Measurements from ENCODE around the gene UCP3. TPM values are rescaled to one million over a fixed set of nuclear protein-coding genes. Genes with fewer than 3 reads are reported as not detected.
"Not testable (repeated sequence)": the region's sequence is repeated elsewhere in the genome, so short reads cannot be mapped to it uniquely, and the experiment has no call there.

The UCP3 gene
- total RNA-seq, 1 donor from 2014 or later: 2.7 TPM

- no peak for DNase-seq
- Histone ChIP-seq H3K4me1 (peaks cover 3% of the 10 kb centered on the region), H3K4me3 (no peak overlapping the region), H3K9me3 (replicated peaks) (no peaks in the 10 kb centered on the region), H3K27me3 (ENCODE audit: low read depth) (no peaks in the 10 kb centered on the region), H3K27ac (replicated peaks) (no peak overlapping the region), H3K36me3 (no peaks in the 10 kb centered on the region)
- TF ChIP-seq CTCF (IDR thresholded peaks at IDR 0.05; ENCODE audit: borderline replicate concordance): peak; percentile 17
- intact Hi-C loops (cut with micrococcal nuclease): no loop called here
These were observed 19.7 kb downstream of the UCP3 start for GRCh38 chr11:73989156-73989555.

- H3K27me3 ChIP-seq (ENCODE audit: low read depth): no peaks in the 10 kb centered on the region
- DNase-seq: no peak
- no peak overlapping the region for H3K4me3 ChIP-seq
- intact Hi-C loops (cut with micrococcal nuclease): no loop called here
- no peak for TF ChIP-seq CTCF (IDR thresholded peaks at IDR 0.05; ENCODE audit: borderline replicate concordance)
- H3K36me3 ChIP-seq: no peaks in the 10 kb centered on the region
- no peak overlapping the region for H3K27ac ChIP-seq (replicated peaks)
- H3K4me1 ChIP-seq: peaks cover 12% of the 10 kb centered on the region
- H3K9me3 ChIP-seq (replicated peaks): no peaks in the 10 kb centered on the region
These were observed 20.7 kb downstream of the UCP3 start for GRCh38 chr11:73988227-73988626.

DNA sequence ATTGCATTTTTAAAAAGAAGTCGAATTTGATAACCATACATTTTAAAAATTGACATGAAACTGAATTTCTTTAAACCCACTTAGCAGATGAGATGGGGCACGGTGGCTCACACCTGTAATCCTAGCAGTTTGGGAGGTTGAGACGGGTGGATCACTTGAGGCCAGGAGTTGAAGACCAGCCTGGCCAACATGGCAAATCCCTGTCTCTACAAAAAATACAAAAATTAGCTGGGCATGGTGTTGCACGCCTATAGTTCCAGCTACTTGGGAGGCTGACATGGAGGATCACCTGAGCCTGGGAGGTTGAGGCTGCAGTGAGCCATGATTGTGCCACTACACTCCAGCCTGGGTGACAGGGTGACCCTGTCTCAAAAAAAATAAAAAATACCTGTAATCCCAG lies 23.2 kb downstream of the UCP3 start:
- H3K27me3 ChIP-seq (ENCODE audit: low read depth); intact Hi-C loops (cut with micrococcal nuclease); DNase-seq; H3K36me3 ChIP-seq; H3K27ac ChIP-seq (replicated peaks); H3K9me3 ChIP-seq (replicated peaks); H3K4me3 ChIP-seq: not testable (repeated sequence)
- peaks cover 26% of the 10 kb centered on the region for H3K4me1 ChIP-seq

- Histone ChIP-seq H3K27me3 (ENCODE audit: low read depth) (no peaks in the 10 kb centered on the region), H3K36me3 (no peaks in the 10 kb centered on the region), H3K4me1 (peaks cover 26% of the 10 kb centered on the region), H3K4me3 (peak overlapping the region; percentile 81), H3K27ac (replicated peaks) (peak overlapping the region; percentile 92), H3K9me3 (replicated peaks) (no peaks in the 10 kb centered on the region)
- TF ChIP-seq CTCF (IDR thresholded peaks at IDR 0.05; ENCODE audit: borderline replicate concordance): no peak
- intact Hi-C loops (cut with micrococcal nuclease): no loop called here
- DNase-seq: no peak
These were observed 24.9 kb downstream of the UCP3 start for GRCh38 chr11:73983741-73984538.

GRCh38 chr11:73982990-73983740 lies 25.7 kb downstream of the UCP3 start:
- peak; percentile 93 for DNase-seq
- no peaks in the 10 kb centered on the region for H3K27me3 ChIP-seq (ENCODE audit: low read depth)
- no peaks in the 10 kb centered on the region for H3K36me3 ChIP-seq
- H3K27ac ChIP-seq (replicated peaks): peak overlapping the region; percentile 92
- no peaks in the 10 kb centered on the region for H3K9me3 ChIP-seq (replicated peaks)
- TF ChIP-seq CTCF (IDR thresholded peaks at IDR 0.05; ENCODE audit: borderline replicate concordance): no peak
- intact Hi-C loops (cut with micrococcal nuclease): no loop called here
- peaks cover 26% of the 10 kb centered on the region for H3K4me1 ChIP-seq
- H3K4me3 ChIP-seq: peak overlapping the region; percentile 81

DNA sequence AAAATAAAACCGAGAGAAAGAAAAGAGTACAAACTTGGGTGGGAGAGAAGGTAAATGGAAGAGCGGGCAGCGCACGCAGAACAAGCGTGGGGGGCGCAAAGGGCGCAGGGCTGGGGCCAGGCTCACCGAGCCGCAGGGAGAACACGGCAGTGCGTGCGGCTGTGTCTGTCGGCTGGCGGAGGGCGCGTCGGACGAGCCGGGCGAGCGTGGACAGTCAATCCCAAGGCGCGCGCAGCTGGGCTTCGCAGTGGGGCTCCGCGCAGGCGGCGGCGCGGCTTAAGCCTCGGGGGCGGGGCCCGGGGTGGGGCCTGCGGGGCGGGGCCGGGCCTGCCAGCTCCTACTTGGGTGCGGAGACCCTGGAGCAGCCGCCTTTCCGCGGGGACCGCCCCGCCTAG lies 26.3 kb downstream of the UCP3 start, which contains the start of gene UCP2:
TSS of gene UCP2 (minus strand) at position 249 of the 395 bp plus-strand sequence. CDS start 4,465 bp downstream, outside the sequence.
- peaks cover 6% of the 10 kb centered on the region for H3K36me3 ChIP-seq
- no peak for TF ChIP-seq CTCF (IDR thresholded peaks at IDR 0.05; ENCODE audit: borderline replicate concordance)
- peak; percentile 88 for DNase-seq
- H3K27me3 ChIP-seq (ENCODE audit: low read depth): no peaks in the 10 kb centered on the region
- peaks cover 26% of the 10 kb centered on the region for H3K4me1 ChIP-seq
- no peaks in the 10 kb centered on the region for H3K9me3 ChIP-seq (replicated peaks)
- H3K4me3 ChIP-seq: peak within 1 kb of the TSS; percentile 81
- intact Hi-C loops (cut with micrococcal nuclease): no loop called here
- peak within 1 kb of the TSS; percentile 92 for H3K27ac ChIP-seq (replicated peaks)
